GM21360 (cell line): ENCODE measurements around the gene PLXNA4.

Experiments
- ATAC-seq: cut with Tn5 transposase; IDR thresholded peaks from one replicate; pipeline ENCODE4 v1.9.1; 2021; ENCODE audit warnings: mild to moderate bottlenecking, moderate library complexity; ENCODE audit not compliant: unreplicated experiment

Gene PLXNA4

GRCh38 chr7:132225216-132226030, 350.8 kb downstream of the PLXNA4 start:
- ATAC-seq = no peak

GRCh38 chr7:132221356-132221755, 354.9 kb downstream of the PLXNA4 start:
- ATAC-seq = no peak

- ATAC-seq = no peak
Measured at GRCh38 chr7:132220060-132220459, 356.2 kb downstream of the PLXNA4 start.

GRCh38 chr7:132218876-132219275, 357.4 kb downstream of the PLXNA4 start:
- no peak for ATAC-seq

GRCh38 chr7:132216847-132217525, 359.3 kb downstream of the PLXNA4 start:
- no peak for ATAC-seq

GRCh38 chr7:132214452-132214851, 361.8 kb downstream of the PLXNA4 start:
- ATAC-seq = no peak

- ATAC-seq = no peak
Measured at GRCh38 chr7:132213583-132213982, 362.7 kb downstream of the PLXNA4 start.

GRCh38 chr7:132211971-132212370, 364.3 kb downstream of the PLXNA4 start:
- ATAC-seq = no peak

- ATAC-seq = no peak
Measured at GRCh38 chr7:132210821-132211220, 365.4 kb downstream of the PLXNA4 start.

GRCh38 chr7:132207782-132208181, 368.5 kb downstream of the PLXNA4 start:
- ATAC-seq = no peak

- no peak for ATAC-seq
Measured at GRCh38 chr7:132207211-132207610, 369.1 kb downstream of the PLXNA4 start.

GRCh38 chr7:132206594-132206993, 369.7 kb downstream of the PLXNA4 start:
- ATAC-seq = no peak

- no peak for ATAC-seq
Measured at GRCh38 chr7:132205509-132205908, 370.8 kb downstream of the PLXNA4 start.

GRCh38 chr7:132203021-132203420, 373.2 kb downstream of the PLXNA4 start:
- ATAC-seq = no peak

GRCh38 chr7:132202541-132202940, 373.7 kb downstream of the PLXNA4 start:
- ATAC-seq = no peak

GRCh38 chr7:132200141-132200540, 376.1 kb downstream of the PLXNA4 start:
- ATAC-seq = no peak

- ATAC-seq = no peak
Measured at GRCh38 chr7:132199626-132200025, 376.6 kb downstream of the PLXNA4 start.

- no peak for ATAC-seq
Measured at GRCh38 chr7:132197772-132198171, 378.5 kb downstream of the PLXNA4 start.

GRCh38 chr7:132193898-132194297, 382.4 kb downstream of the PLXNA4 start:
- no peak for ATAC-seq

GRCh38 chr7:132192809-132193208, 383.5 kb downstream of the PLXNA4 start:
- ATAC-seq = no peak

GRCh38 chr7:132191418-132191817, 384.9 kb downstream of the PLXNA4 start:
- ATAC-seq = no peak

- ATAC-seq = no peak
Measured at GRCh38 chr7:132190683-132191082, 385.6 kb downstream of the PLXNA4 start.
